ENCODE measurements around the gene TAS1R3.

Gene TAS1R3

GRCh38 chr1:1331068-1331965 lies at the start of gene TAS1R3:
Gene TAS1R3 (plus strand): TSS chr1:1331280. CDS start chr1:1331346, 66 bp downstream.
- no peak for DNase-seq

GRCh38 chr1:1281533-1282321 lies 49.4 kb upstream of the TAS1R3 start:
- DNase-seq: no peak

GRCh38 chr1:1282998-1283397 lies 48.1 kb upstream of the TAS1R3 start:
- DNase-seq: no peak

- no peak for DNase-seq
Measured at GRCh38 chr1:1283821-1284220, 47.3 kb upstream of the TAS1R3 start.

GRCh38 chr1:1284221-1285101 lies 46.6 kb upstream of the TAS1R3 start:
- no peak for DNase-seq

DNA sequence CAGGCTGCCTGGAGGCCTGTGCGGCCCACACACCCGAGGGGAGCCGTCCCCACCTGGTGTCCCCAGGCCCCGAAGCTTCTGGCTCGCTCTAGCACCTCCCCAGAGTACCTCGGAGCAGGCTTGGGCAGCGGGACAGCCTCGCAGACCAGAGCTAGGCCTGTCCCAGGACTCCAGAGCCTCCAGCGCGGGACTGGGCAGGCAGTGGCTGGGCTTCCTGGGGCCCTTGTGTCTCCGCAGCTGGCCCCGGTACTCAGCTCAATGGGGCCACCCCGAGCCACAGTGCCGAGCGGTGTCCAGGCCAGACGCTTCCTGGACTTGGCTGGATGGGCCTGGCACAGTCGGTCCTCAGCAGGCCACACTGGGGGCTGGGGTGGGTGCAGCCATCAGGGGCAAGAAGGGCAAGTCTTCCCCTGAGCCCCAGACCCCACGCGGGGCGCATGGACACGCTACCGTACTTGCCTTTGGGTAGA lies 45.9 kb upstream of the TAS1R3 start:
- DNase-seq: no peak

DNA sequence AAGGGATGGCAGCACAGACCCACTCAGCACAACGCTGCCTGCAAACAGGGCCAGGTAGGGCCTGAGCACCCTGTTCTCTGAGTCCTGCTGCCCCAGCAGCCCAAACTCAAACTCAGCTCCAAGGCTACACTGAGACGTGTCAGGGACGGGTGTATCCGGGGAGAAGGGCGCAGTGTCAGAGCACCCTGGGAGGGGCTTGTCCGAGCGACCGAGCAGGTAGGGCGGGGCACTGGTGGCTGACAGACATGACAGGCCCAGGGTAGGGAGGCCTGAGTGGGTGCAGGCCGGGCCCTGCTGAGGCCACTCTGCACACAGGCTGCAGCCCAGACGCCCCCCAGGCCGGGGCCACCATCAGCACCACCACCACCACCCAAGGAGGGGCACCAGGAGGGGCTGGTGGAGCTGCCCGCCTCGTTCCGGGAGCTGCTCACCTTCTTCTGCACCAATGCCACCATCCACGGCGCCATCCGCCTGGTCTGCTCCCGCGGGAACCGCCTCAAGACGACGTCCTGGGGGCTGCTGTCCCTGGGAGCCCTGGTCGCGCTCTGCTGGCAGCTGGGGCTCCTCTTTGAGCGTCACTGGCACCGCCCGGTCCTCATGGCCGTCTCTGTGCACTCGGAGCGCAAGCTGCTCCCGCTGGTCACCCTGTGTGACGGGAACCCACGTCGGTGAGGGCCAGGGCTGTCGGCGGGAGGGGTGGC lies 45.3 kb upstream of the TAS1R3 start:
- DNase-seq: no peak

- DNase-seq: no peak
Measured at GRCh38 chr1:1286313-1287261, 44.5 kb upstream of the TAS1R3 start.

DNA sequence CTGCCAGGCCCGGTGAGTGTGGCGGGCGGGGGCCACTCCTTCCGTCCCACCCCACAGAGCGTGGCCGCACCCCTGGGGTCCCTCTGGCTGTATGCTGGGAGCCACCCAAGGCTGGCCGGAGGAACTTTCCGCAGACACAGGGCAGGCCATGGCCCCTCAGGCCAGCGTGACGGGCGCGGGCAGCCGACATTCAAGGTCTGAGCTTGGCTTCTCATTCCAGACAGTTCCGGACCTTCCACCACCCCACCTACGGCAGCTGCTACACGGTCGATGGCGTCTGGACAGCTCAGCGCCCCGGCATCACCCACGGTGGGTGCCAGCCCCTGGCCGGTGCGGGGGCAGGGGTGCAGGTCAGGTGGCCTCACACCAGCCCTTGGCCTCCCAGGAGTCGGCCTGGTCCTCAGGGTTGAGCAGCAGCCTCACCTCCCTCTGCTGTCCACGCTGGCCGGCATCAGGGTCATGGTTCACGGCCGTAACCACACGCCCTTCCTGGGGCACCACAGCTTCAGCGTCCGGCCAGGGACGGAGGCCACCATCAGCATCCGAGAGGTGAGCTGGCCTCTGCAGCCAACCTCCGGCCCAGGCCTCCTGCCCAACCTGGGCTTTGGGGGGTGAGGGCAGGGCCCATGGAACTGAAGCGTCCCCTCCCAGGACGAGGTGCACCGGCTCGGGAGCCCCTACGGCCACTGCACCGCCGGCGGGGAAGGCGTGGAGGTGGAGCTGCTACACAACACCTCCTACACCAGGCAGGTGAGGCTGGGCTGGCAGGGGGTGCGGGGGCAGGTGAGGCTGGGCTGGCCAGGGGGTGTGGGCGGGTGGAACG lies 43.6 kb upstream of the TAS1R3 start:
- no peak for DNase-seq

DNA sequence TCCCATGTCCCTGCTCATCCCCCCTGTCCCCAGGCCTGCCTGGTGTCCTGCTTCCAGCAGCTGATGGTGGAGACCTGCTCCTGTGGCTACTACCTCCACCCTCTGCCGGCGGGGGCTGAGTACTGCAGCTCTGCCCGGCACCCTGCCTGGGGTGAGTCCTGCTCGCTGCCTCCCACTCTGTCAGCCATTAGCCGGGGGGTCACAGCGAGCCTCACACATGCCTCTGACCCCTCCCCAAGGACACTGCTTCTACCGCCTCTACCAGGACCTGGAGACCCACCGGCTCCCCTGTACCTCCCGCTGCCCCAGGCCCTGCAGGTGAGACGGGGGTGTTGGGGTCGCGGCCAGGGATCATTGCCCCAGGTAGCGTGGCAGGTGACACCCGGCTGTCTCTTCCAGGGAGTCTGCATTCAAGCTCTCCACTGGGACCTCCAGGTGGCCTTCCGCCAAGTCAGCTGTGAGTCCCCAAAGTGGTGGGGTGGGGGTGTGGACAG lies 40.8 kb upstream of the TAS1R3 start:
- DNase-seq: no peak

GRCh38 chr1:1291023-1291528 lies 40.0 kb upstream of the TAS1R3 start:
- no peak for DNase-seq

- DNase-seq: peak; percentile 78
Measured at GRCh38 chr1:1291548-1292441, 39.3 kb upstream of the TAS1R3 start.

GRCh38 chr1:1292442-1292779 lies 38.7 kb upstream of the TAS1R3 start:
- no peak for DNase-seq

- no peak for DNase-seq
Measured at GRCh38 chr1:1292851-1293250, 38.2 kb upstream of the TAS1R3 start.

DNA sequence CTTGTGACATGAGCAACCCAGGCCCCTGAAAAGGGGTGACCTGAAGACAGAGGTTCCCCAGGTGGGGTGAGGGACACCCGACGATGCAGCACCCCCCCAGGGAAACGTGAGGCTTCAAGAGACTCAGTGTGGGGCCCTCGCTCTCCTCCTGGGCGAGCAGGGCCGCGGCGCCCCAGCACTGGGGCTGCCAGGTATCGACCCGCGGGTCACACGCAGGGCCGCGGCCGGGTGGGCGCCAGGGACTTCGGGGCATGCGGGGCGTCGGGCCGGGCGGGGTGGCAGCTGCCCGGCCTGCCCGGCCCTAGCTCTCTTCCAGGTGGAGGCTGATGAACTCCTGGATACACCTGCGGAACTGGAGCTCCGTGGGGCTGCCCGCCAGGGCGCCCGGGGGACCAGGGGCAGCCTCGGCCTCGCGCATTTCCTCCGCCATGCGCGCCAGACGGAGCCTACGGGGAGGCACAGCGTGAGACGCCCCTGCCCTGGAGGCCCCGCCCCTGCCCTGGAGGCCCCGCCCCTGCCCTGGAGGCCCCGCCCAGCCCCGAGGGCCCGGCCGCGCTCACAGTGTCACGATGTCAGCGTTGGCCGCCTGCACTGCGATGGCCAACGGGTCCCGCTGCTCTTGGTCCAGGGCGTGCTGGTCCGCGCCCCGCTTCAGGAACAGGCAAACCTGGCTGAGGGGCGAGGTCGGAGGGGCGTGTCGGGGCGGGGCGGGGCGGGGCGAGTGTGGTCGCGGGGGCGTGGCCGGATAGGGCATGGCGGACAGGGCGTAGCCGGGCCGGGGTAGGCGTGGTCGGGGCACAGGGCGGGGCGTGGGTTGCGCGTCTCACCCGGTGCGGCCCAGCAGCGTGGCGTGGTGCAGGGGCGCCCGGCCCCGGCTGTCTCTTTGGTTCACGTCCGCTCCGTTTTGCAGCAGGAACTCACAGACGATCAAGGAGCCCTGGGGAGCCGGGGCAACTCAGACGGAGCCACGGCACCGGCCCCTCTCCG lies 37.5 kb upstream of the TAS1R3 start:
- DNase-seq: no peak

DNA sequence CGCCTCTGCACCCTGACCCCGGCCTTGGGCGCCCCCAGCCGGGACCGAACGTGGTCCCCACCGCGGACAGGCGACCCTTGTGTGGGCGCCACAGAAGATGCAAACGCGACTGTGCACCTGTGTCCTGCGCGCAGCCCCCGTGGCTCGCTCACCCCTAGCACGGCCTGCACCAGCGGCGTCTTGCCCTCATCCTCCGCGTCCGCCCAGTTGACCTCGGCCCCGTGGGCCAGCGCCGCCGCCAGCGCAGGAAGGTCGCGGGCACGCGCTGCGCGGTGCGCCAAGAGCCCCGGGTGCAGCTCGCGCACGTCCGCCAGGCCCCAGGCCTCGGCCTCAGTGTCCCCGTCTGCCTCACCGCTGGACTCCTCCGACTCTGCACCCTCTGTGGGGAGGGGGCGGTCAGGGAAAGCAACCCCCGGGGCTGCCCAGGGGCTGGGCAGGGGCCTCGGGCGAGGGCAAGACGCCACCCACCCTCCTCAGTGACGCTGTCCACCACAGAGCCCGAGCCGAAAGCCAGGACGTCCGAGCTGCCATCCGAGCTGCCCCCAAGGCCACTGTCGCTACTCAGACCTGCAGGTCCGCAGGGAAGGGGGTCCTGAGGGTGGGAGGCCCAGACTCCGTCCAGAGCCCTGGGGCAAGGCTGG lies 36.7 kb upstream of the TAS1R3 start:
- DNase-seq: no peak

Data from right forelimb (tissue), 1 donor.